Head of caudate nucleus (tissue), 42 donors: ENCODE data around the gene SDR42E1.

Source experiments
- DNase-seq, 42 donors: peaks; one replicate each; pipeline versions ENCODE4 v3.0.0 to v3.0.0-alpha.2; 2020 to 2021; ENCODE audit warnings: mixed read lengths in 7 of 42
- intact Hi-C: fragments of 100-400 bp; cut with DNase I; formaldehyde crosslinking; loops from one replicate; pipeline ENCODE4 v1.15.0; 2022

Gene SDR42E1

GRCh38 chr16:82011199-82011641 is at the start of gene SDR42E1:
TSS of gene SDR42E1 (minus strand) at chr16:82011470. CDS start at chr16:82000858, 10,612 bp downstream.
- intact Hi-C loops = no loop called here
- peak in 5 of 42 donors; percentile 12 to 44 (median 24) for DNase-seq

GRCh38 chr16:82059983-82060421 is 48.7 kb upstream of the SDR42E1 start:
- no peak for DNase-seq
- intact Hi-C loops = no loop called here

GRCh38 chr16:82059161-82059982 is 48.1 kb upstream of the SDR42E1 start:
- intact Hi-C loops = no loop called here
- DNase-seq = no peak

- intact Hi-C loops = no loop called here
- no peak for DNase-seq
Observed at GRCh38 chr16:82056550-82056896, 45.3 kb upstream of the SDR42E1 start.

- DNase-seq = no peak
- intact Hi-C loops = no loop called here
Observed at GRCh38 chr16:82055728-82056549, 44.7 kb upstream of the SDR42E1 start.

GRCh38 chr16:82055117-82055516 is 43.8 kb upstream of the SDR42E1 start:
- intact Hi-C loops = no loop called here

GRCh38 chr16:82051656-82052055 is 40.4 kb upstream of the SDR42E1 start:
- intact Hi-C loops = no loop called here
- DNase-seq = no peak

More at GRCh38 chr16:82055117-82055516, 43.8 kb upstream of the SDR42E1 start:
- DNase-seq = no peak

- DNase-seq = no peak
- intact Hi-C loops = no loop called here
Observed at GRCh38 chr16:82050909-82051357, 39.7 kb upstream of the SDR42E1 start.

GRCh38 chr16:82050506-82050905 is 39.2 kb upstream of the SDR42E1 start:
- DNase-seq = no peak
- intact Hi-C loops = no loop called here

- no peak for DNase-seq
- intact Hi-C loops = no loop called here
Observed at GRCh38 chr16:82049484-82049883, 38.2 kb upstream of the SDR42E1 start.

GRCh38 chr16:82047787-82048186 is 36.5 kb upstream of the SDR42E1 start:
- no peak for DNase-seq
- intact Hi-C loops = no loop called here

- DNase-seq = no peak
- intact Hi-C loops = no loop called here
Observed at GRCh38 chr16:82047374-82047773, 36.1 kb upstream of the SDR42E1 start.

- DNase-seq = no peak
- intact Hi-C loops = no loop called here
Observed at GRCh38 chr16:82046941-82047340, 35.7 kb upstream of the SDR42E1 start.

GRCh38 chr16:82046541-82046940 is 35.3 kb upstream of the SDR42E1 start:
- intact Hi-C loops = no loop called here
- no peak for DNase-seq

- intact Hi-C loops = no loop called here
- no peak for DNase-seq
Observed at GRCh38 chr16:82045465-82045864, 34.2 kb upstream of the SDR42E1 start.

GRCh38 chr16:82044585-82044911 is 33.3 kb upstream of the SDR42E1 start:
- DNase-seq = no peak
- intact Hi-C loops = no loop called here

GRCh38 chr16:82043680-82044584 is 32.7 kb upstream of the SDR42E1 start:
- no peak for DNase-seq
- intact Hi-C loops = no loop called here

- no peak for DNase-seq
- intact Hi-C loops = no loop called here
Observed at GRCh38 chr16:82042846-82043245, 31.6 kb upstream of the SDR42E1 start.

GRCh38 chr16:82042144-82042543 is 30.9 kb upstream of the SDR42E1 start:
- DNase-seq = no peak
- intact Hi-C loops = no loop called here
